GM21447 (cell line): Measurements from ENCODE around the gene RTF2.

ENCODE experiments used
- ATAC-seq: cut with Tn5 transposase; IDR thresholded peaks from one replicate; pipeline ENCODE4 v1.9.1; 2021; ENCODE audit not compliant: unreplicated experiment

Gene RTF2, protein sequence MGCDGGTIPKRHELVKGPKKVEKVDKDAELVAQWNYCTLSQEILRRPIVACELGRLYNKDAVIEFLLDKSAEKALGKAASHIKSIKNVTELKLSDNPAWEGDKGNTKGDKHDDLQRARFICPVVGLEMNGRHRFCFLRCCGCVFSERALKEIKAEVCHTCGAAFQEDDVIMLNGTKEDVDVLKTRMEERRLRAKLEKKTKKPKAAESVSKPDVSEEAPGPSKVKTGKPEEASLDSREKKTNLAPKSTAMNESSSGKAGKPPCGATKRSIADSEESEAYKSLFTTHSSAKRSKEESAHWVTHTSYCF

DNA sequence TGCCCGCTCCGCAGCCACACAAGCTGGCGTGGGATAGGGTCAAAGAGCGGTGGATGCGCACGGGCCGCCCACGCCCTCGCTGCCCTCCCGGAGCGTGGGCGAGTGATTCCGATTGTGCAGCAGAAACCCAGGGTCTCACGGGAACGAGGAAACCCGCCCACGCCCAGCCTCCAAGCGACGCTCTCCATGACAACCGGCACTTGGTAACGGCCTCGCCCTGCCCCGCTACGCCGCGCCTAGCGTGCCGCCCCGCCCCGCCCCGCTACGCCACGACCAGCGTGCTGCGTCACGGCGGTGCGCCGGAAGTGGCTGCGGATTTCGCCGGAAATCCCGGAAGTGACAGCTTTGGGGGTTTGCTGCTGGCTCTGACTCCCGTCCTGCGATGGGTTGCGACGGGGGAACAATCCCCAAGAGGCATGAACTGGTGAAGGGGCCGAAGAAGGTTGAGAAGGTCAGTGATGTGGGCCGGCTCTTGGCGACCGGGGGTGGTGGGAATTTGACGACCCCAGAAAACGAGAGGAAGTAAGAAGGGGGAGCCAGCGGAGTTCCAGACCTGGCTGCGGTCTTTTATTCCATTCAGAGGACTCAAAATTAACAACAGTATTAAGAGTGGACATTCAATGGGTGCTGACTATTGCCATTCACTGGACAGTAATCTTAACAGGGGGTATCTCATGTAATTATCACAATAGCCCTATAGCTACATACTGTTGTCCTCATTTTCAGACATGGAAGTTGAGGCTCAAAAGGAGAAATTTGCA, at the start of gene RTF2:
Gene RTF2 (plus strand): TSS at position 312 of the 761 bp plus-strand sequence. CDS start 71 bp downstream, at position 383.
- ATAC-seq, result peak; percentile 95

DNA sequence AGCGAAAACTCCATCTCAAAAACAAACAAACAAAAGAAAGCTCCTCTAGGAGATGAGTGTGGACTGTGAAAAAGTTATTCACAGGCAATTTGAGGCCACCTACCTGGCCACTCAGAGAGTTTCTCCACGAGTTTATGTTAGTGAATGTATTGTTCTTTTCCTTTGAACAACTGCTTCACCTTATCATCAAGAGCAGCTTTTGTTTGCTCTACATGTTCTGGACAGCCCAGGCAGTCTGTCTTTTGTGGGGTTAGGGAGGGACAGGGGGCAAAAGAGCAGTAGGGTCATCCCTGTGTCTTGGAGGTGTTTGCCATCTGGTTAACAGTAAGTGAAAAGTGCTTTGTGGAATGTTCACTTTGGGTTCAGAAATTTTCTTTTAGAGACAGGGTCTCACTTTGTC, 48.4 kb upstream of the RTF2 start:
- no peak for ATAC-seq

DNA sequence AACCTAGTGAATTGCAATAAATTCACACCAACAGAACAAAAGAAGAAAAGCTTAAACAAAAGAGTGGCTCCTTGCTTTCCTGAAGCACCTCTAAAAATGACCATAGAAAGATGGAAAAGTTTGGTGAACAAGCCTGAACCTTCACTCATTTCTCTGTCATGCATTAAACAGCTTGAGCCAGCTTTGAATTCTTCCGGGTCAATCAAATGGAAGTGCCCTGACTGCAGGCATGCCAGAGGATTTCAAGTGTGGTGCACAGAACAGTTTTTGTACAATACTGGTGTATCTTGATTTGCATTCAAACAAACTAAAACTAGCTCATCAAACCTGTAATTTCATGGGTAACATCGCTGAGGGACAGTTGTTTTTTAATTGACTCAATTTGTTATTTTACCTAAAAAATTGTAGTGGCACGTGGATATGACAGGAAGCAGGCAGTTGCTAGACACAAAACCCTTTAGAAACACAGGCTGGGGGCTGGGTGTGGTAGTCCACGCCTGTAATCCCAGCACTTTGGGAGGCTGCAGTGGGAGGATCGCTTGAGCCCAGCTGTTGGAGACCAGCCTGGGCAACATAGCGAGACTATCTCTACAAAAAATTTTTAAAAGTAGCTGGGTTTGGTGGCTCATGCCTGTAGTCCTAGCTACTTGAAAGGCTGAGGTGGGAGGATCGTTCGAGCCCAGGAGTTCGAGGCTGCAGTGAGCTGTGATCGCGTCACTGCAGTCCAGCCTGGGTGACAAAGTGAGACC, 47.3 kb upstream of the RTF2 start:
- no peak for ATAC-seq

- ATAC-seq, result no peak
Observed at GRCh38 chr20:56422076-56422823, 46.2 kb upstream of the RTF2 start.

DNA sequence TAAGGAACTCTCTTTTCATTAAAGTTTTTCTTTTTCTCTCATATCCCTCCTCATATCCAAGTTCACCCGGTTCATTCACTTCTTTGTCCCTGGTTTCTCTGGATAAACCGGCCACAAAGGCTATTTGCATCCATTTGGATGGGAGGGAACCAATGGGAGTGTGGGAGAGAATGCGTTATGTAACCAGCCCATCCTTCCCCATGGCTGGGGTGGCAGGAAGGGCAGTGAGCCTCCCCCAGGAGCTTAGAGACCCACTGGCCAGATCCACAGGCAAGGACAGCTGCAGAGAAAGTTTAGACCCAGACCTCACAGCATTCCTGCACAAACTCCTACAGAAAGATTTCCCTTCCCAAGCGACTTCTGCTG, 45.6 kb upstream of the RTF2 start:
- ATAC-seq, result no peak

DNA sequence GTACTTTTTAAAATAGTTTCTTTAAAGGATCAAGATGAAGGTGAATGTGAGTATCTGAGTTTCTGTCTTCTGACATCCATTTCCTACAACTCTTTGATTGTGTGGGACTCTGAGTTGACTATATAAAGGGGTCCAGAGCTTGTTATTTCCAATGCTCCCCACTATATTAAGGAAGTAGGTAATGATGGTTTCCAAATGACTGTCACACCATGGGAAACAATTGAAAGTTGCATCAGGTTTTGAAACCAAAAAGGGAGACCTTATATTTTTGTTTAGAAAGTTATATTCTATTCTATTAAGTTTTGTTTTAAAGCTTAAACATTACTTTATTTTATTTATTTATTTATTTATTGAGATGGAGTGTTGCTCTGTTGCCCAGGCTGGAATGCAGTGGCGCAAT, 45.2 kb upstream of the RTF2 start:
- ATAC-seq, result no peak

DNA sequence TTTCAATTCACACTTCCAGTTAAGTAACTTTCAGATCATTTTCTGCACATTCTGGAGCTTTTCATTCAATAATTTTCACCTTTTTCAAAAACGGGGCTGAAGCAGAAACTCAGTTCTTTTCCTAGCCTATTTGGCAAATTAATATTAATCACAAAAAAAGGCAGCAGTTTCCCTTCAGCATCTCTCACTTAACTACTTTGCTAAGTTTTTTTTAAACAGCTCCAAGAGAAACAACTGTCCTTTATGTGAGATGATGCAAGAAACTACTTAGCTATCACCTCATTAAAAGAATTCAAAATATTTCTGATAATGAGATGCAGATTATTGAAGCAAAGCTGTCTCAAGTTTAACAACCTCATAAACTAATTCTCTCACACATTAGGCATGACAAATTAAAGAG, 44.5 kb upstream of the RTF2 start:
- no peak for ATAC-seq

- ATAC-seq, result no peak
Observed at GRCh38 chr20:56424931-56425330, 43.5 kb upstream of the RTF2 start.

DNA sequence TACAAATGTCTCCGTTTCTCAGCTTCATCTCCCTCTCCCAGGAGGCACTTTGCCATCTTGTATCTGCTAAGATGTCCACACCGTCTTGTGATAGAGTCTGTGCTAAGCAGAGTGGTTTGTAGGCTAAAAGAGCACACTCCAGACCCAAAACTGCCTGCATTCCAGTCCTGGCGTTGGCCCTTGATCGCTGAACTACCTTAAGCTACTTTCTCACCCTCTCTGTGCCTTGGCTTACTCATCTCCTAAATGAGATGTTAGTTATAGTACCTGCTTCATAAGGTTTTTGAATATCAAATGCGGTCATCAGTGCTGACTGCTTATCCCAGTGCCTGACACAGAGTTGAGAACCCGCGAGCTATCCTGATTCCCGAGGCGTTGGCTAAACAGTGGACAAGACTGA, 42.4 kb upstream of the RTF2 start:
- no peak for ATAC-seq

GRCh38 chr20:56426926-56427325, 41.5 kb upstream of the RTF2 start:
- ATAC-seq, result no peak

- ATAC-seq, result no peak
Observed at GRCh38 chr20:56427797-56428196, 40.6 kb upstream of the RTF2 start.

GRCh38 chr20:56428410-56428809, 40.0 kb upstream of the RTF2 start:
- ATAC-seq, result no peak

- ATAC-seq, result no peak
Observed at GRCh38 chr20:56428881-56429280, 39.5 kb upstream of the RTF2 start.

DNA sequence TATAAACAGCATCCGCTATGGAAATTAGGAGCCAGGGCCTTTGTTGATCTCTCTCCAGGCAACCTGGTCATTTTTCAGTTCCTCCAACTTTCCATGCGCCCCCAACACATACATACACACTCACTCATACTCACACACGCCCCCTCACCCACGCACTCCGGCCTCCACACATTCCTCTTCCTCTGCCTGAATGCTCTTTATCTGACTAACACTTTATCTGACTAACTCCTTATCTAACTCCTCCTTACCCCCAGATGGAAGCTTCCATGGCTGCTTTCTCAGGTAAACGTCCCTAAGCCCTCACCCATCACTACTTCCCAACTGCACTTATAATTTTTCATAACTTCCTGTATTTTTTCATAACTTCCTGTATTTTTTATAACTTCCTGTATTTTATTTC, 38.9 kb upstream of the RTF2 start:
- ATAC-seq, result no peak

DNA sequence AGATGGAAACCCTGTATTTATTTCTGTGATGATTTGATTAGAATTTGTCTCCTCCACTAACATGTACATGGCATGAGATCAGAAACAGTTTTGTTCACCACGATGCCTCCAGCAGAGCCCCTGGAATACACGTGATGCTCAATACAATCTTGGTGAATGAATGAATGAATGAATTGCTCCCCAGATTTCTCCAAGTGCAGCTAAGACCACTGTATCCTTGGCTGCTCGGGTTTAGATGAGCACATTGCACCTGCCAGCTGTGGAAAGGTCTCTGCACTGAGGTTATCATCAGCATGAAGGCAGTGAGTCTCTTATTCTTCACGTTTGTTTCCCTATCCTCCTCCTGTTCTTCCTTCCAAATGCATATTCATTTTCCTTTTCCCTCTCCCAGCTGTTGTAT, 38.5 kb upstream of the RTF2 start:
- ATAC-seq, result no peak

DNA sequence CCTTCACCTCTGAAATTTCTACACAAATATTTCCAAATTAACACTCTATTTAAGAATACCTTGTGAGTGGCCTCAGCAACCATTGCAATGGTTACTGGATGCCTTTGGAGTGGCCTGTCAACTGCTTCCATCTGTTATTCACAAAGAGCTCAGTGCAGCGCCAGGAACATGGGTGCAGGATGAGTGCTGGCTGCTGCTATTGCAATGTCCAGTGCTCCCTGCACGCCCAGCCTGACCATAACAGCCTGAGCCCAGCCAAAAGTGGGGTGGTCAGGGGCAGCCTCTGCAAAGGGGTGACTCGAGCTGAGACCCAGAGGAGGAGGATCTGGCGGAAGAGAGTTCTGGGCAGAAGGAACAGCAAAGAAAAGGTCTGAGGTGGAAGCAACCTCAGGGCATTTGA, 38.0 kb upstream of the RTF2 start:
- no peak for ATAC-seq

DNA sequence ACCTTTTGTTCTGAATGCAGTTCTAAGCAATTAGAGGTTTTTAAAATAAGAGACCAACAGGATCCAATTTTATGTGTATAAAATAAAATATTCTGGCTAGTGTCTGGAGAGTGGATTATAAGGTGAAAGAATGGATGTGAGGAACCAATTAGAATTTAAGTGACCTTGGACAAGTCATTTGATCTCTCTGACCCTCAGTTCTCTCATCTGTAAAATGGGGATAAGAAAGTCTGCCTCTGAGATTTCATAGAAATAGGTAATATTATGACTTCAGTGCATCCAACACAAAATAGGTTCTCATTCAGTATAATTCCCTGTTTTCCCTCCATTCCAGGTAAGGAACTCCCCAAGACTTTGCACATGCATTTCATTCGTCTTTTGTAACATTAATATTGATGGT, 37.5 kb upstream of the RTF2 start:
- no peak for ATAC-seq

DNA sequence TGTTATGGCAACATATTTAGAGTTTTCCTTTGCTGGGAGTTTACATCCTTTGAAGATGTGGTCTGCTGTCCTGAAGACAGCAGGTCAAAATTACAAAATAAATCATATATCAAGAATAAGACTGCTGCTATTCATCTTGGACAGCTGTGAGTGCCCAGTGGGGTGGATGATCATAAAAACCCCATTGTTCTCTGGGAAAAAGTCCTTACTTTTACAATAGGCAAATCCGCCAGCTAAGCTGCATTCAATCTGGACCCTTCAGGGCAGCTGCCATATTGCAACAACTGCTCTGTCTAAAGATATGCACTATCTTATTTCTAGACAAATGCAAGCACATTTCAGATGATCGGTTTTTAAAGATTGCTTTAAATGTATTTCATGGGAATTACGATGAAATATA, 37.0 kb upstream of the RTF2 start:
- ATAC-seq, result no peak

- ATAC-seq, result no peak
Observed at GRCh38 chr20:56433221-56433879, 35.1 kb upstream of the RTF2 start.

DNA sequence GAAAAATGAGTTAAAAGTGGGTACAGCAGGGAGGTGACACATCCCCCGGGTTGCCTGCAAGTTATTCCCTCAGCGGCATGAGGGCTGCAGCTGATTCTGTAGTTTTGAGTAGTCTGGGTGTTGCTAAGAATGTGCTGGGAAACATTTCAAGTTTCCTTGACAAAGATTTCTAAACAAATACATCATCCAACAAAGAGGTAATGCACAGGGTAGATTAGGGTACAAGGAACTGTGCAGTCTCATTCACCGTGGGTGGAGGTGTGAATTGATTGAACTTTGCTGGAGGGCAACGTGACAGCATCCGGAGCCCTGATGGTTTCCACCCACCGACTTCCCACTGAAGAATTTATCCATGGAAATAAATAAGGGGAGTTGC, 34.6 kb upstream of the RTF2 start:
- ATAC-seq, result no peak
